A673 (cell line): ENCODE measurements around the gene RNF19B. TPM values are rescaled to one million over a fixed set of nuclear protein-coding genes. Genes with fewer than 3 reads are reported as not detected.

Experiments
- BruUV-seq: library from RNA; stranded (reverse); fragments of 400-500 nt; replicated peaks from 2 replicates; lab custom pipeline; 2021; lab: Mats Ljungman, UMichigan
- CTCF ChIA-PET: fragments of 300-600 bp; sonication (Branson Sonifier 250); formaldehyde crosslinking; loops from one replicate; lab custom pipeline; 2022; ENCODE audit warnings: antibody characterized with exemption; lab: Charles Lee
- POLR2A ChIA-PET: fragments of 300-600 bp; sonication (Branson Sonifier 250); formaldehyde crosslinking; loops from one replicate; lab custom pipeline; 2022; ENCODE audit warnings: antibody characterized with exemption; ENCODE audit not compliant: low non-redundant PET; lab: Charles Lee
- DNase-seq: peaks from one replicate; pipeline ENCODE4 v3.0.0-alpha.2; 2015; ENCODE audit warnings: low spot score
- H3K27ac ChIP-seq: fragments of 200-600 bp; sonication (generic); 2 replicates; pipeline ENCODE4 v1.5.1; 2016; ENCODE audit warnings: mixed run types, low read depth, mild to moderate bottlenecking, mixed read lengths, antibody characterized with exemption, low read length; ENCODE audit not compliant: poor library complexity, severe bottlenecking
- H3K27me3 ChIP-seq: fragments of 200-600 bp; sonication (generic); replicated peaks from 2 replicates; pipeline ENCODE4 v1.6.1; 2017; ENCODE audit warnings: mixed run types, low read depth, mild to moderate bottlenecking, mixed read lengths, antibody characterized with exemption, low read length; ENCODE audit not compliant: insufficient read depth, poor library complexity
- H3K36me3 ChIP-seq: fragments of 200-600 bp; sonication (generic); 2 replicates; pipeline ENCODE4 v1.6.1; 2016; ENCODE audit warnings: mixed run types, mild to moderate bottlenecking, mixed read lengths, antibody characterized with exemption, low read length; ENCODE audit not compliant: insufficient read depth, poor library complexity, severe bottlenecking
- H3K4me1 ChIP-seq: fragments of 200-600 bp; sonication (generic); 2 replicates; pipeline ENCODE4 v1.6.1; 2017; ENCODE audit warnings: mixed run types, mild to moderate bottlenecking, mixed read lengths, antibody characterized with exemption, low read length; ENCODE audit not compliant: insufficient read depth, poor library complexity, severe bottlenecking
- H3K4me3 ChIP-seq: fragments of 200-600 bp; sonication (generic); 2 replicates; pipeline ENCODE4 v1.5.1; 2016; ENCODE audit warnings: low read depth, mixed run types, mild to moderate bottlenecking, mixed read lengths, low read length; ENCODE audit not compliant: poor library complexity, severe bottlenecking
- H3K9me3 ChIP-seq: fragments of 200-600 bp; sonication (generic); 2 replicates; pipeline ENCODE4 v1.6.1; 2016; ENCODE audit warnings: mixed run types, low read depth, mild to moderate bottlenecking, mixed read lengths, antibody characterized with exemption, low read length; ENCODE audit not compliant: poor library complexity, severe bottlenecking
- CTCF ChIP-seq: fragments of 300-800, 200-600 bp; sonication (generic); conservative IDR thresholded peaks from 2 replicates; pipeline ENCODE4 v1.5.1; 2017; ENCODE audit warnings: low read depth, mild to moderate bottlenecking, antibody characterized with exemption, low read length, moderate library complexity, mixed read lengths
- EZH2 ChIP-seq: fragments of 200-600 bp; sonication (generic); IDR thresholded peaks from 2 replicates; pipeline ENCODE4 v1.6.1; 2017; ENCODE audit warnings: borderline replicate concordance, low read depth, mild to moderate bottlenecking, mixed read lengths, antibody characterized with exemption, low read length; ENCODE audit not compliant: poor library complexity, severe bottlenecking
- intact Hi-C: fragments of 100-400 bp; cut with micrococcal nuclease; formaldehyde crosslinking; loops from one replicate; pipeline ENCODE4 v1.10.0; 2022; ENCODE audit not compliant: unreplicated experiment
- total RNA-seq: library from RNA; stranded (reverse); gene quantifications from 2 replicates; pipeline ENCODE4 v1.2.3, GENCODE V29; 2021

The RNF19B gene
- total RNA-seq, 1 experiment from 2014 or later = 14.3 TPM

- H3K9me3 ChIP-seq = no peaks in the 10 kb centered on the region
- CTCF ChIA-PET = no interaction called here
- H3K36me3 ChIP-seq = peaks cover 4% of the 10 kb centered on the region
- no TSS peak for BruUV-seq
- intact Hi-C loops = loop anchor here (2.0 to 5.0 kb wide), 3 partner anchors 31 to 156 kb away; partner anchors contain the start of gene TMEM54
- DNase-seq = no peak
- POLR2A ChIA-PET = interaction anchor here (0.6 kb wide), 1 partner anchor 21 kb away, joined by 4 read pairs; no protein-coding TSS in a partner anchor
- no peak for TF ChIP-seq CTCF
- TF ChIP-seq EZH2 = no peak
- H3K4me1 ChIP-seq = no peaks in the 10 kb centered on the region
- H3K27ac ChIP-seq = no peak overlapping the region
- H3K27me3 ChIP-seq = no peaks in the 10 kb centered on the region
- no peak overlapping the region for H3K4me3 ChIP-seq
Measured at GRCh38 chr1:32931760-32932159, 32.8 kb downstream of the RNF19B start.

GRCh38 chr1:32929366-32929765, 35.2 kb downstream of the RNF19B start:
- ChIA-PET POLR2A (no interaction called here), CTCF (no interaction called here)
- no peak for TF ChIP-seq CTCF
- no peak for TF ChIP-seq EZH2

GRCh38 chr1:32928715-32929114, 35.9 kb downstream of the RNF19B start:
- intact Hi-C loops = no loop called here
- no TSS peak for BruUV-seq
- H3K36me3 ChIP-seq = no peaks in the 10 kb centered on the region
- H3K27ac ChIP-seq = no peak overlapping the region
- H3K27me3 ChIP-seq = no peaks in the 10 kb centered on the region
- no peak overlapping the region for H3K4me3 ChIP-seq
- ChIA-PET POLR2A (no interaction called here), CTCF (no interaction called here)
- H3K4me1 ChIP-seq = no peaks in the 10 kb centered on the region
- no peak for DNase-seq
- H3K9me3 ChIP-seq = no peaks in the 10 kb centered on the region
- no peak for TF ChIP-seq EZH2
- TF ChIP-seq CTCF = no peak

More at GRCh38 chr1:32929366-32929765, 35.2 kb downstream of the RNF19B start:
- Histone ChIP-seq H3K27me3 (no peaks in the 10 kb centered on the region), H3K9me3 (no peaks in the 10 kb centered on the region), H3K36me3 (no peaks in the 10 kb centered on the region), H3K4me3 (no peak overlapping the region), H3K27ac (no peak overlapping the region), H3K4me1 (no peaks in the 10 kb centered on the region)
- intact Hi-C loops = no loop called here
- no peak for DNase-seq
- BruUV-seq = no TSS peak
